ENCODE measurements around the gene COL9A3. TPM values are rescaled to one million over a fixed set of nuclear protein-coding genes. Genes with fewer than 3 reads are reported as not detected.

The COL9A3 gene
- total RNA-seq, 1 experiment from 2014 or later = 2.0 TPM

DNA sequence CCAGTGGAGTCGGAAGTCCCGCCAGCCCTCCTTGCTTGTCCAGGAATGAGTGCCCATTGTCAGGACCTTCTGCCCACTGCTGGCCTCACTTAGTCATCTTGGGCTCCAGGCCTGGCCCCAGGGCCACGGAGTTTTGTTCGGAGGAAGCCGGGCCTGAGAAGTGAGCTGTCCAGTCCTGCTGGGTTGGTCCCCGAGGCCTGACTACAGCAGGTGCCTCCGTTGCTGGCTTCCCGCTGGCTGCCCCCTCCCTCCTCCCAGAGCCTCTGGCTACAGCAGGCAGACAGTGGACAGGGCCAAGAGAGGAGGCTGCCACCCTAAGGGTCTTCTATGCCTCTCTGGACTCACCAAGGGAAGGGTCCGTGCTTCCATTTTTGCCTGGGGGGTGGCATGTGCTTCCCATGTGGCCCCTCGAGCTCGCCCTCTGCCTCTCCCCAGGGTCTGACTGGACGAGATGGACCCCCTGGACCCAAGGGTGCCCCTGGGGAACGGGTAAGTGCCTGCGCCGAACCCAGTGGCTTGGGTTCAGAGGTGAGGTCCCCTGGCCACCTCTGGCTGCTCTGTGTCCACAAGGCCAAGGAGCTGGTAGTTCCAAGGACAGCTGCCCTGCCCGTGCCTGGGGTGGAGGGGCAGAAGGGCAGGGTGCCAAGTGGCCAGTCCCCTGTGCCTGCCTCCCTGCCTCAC is 2.8 kb downstream of the COL9A3 start:
- Histone ChIP-seq H3K27ac (no peak overlapping the region), H3K36me3 (no peaks in the 10 kb centered on the region), H3K27me3 (peaks cover 10% of the 10 kb centered on the region; the same call in 1 of the 2 replicates), H3K4me1 (peaks cover 30% of the 10 kb centered on the region), H3K9me3 (replicated peaks) (no peaks in the 10 kb centered on the region), H3K4me3 (no peak overlapping the region)
- DNase-seq = peak; percentile 77 to 81

DNA sequence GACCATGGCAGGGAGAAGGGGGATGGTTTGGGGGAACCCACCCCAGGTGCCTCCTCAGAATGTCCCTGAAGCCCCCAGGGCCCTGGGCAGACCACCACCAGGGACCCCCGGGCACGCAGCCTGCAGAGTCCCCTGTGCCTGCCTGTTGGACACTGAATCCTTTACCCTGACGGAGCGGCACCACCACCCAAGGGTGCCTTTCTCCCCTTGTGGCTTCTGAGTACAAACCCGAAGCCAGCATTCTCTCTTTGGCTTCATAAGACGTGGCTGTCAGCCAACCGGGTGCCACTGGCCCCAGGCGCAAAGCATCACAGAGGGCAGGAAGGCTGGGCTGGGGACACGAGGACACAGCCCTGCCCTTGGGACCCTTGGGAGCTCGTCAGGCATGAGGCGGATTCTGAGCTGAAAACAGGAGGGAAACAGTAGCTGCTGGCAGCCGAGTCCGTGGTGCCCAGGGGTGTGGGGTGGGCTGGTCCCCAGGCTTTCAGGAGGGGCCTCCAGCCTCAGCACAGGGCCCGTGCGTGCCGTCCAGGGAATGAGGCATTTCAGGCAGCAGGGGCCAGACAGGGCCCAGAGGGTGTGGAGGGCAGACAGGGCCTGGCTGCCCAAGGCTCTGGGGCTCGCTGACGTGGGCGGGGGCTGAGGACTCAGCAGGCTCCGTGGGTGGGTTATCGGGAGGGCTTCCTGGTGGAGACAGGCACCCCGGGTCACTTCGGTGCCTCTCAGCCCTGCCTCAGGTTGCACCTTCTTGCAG is 3.5 kb downstream of the COL9A3 start:
- peaks cover 34% of the 10 kb centered on the region for H3K4me1 ChIP-seq

DNA sequence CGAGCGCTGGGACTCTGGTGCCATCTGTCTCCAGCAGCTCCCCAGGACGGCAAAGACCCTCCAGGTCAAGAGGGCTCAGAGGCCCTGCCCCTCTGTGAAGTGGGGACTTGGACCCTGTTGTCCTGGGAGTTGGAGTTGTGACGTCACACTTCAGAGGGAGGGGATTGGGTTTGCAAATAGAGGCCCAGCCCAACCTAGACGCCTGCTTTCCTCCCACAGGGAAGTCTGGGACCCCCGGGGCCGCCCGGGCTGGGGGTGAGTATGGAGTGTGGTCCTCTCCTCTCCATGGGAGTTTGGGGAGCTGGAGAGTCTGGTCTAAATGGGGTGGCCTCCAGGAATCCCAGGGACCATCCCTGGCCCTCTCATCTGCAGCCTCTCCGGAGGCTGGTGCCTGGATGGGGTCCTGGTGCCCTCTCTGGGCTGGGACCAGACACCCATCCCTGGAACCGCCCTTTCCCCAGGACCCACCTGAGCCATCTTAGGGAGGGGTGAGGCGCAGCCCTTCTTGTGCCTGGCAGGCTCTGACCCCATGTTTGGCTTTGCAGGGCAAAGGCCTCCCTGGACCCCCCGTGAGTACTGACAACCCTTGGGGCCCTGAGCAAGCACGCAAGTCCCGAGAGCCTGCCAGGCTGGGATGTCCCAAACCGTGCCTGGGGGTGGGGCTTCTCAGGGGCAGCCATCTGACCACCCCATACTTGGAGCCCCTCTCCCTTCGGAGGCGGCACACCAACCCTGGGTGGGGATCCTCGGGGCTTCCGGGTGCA is 4.3 kb downstream of the COL9A3 start:
- Histone ChIP-seq H3K9me3 (replicated peaks) (no peaks in the 10 kb centered on the region), H3K4me3 (no peak overlapping the region), H3K27me3 (peaks cover 18% of the 10 kb centered on the region), H3K4me1 (peaks cover 36% of the 10 kb centered on the region), H3K27ac (no peak overlapping the region), H3K36me3 (no peaks in the 10 kb centered on the region)
- DNase-seq = peak in 1 of 2 experiments; percentile 33

More for the DNA sequence above, 3.5 kb downstream of the COL9A3 start:
- Histone ChIP-seq H3K27ac (no peak overlapping the region), H3K27me3 (peaks cover 13% of the 10 kb centered on the region), H3K4me3 (no peak overlapping the region), H3K36me3 (no peaks in the 10 kb centered on the region), H3K9me3 (replicated peaks) (no peaks in the 10 kb centered on the region)
- peak in 1 of 2 experiments; percentile 34 for DNase-seq

DNA sequence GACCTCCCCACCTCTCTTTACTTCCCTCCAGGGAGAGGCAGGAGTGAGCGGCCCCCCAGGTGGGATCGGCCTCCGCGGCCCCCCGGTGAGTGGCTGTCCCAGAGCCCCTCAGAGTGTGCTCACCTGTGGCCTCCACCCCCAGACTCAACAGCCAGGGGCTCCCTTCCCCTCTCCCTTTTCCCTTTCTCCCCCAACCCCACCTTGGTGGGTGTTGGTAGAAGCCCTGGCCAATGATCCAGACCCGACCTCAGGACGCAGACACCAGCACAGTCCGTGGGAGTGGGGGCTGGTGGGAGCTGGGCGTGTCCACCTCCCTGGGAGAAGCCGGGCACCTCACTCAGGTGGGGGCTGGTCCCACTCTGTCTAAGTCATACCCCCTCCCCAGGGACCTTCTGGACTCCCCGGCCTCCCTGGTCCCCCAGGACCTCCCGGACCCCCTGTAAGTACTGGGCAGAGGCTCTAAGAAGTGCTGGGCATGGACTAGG is 4.9 kb downstream of the COL9A3 start:
- H3K4me3 ChIP-seq = no peak overlapping the region
- H3K4me1 ChIP-seq = peaks cover 36% of the 10 kb centered on the region
- no peaks in the 10 kb centered on the region for H3K9me3 ChIP-seq (replicated peaks)
- no peak overlapping the region for H3K27ac ChIP-seq
- no peak for DNase-seq
- H3K36me3 ChIP-seq = no peaks in the 10 kb centered on the region
- H3K27me3 ChIP-seq = peaks cover 24% of the 10 kb centered on the region

DNA sequence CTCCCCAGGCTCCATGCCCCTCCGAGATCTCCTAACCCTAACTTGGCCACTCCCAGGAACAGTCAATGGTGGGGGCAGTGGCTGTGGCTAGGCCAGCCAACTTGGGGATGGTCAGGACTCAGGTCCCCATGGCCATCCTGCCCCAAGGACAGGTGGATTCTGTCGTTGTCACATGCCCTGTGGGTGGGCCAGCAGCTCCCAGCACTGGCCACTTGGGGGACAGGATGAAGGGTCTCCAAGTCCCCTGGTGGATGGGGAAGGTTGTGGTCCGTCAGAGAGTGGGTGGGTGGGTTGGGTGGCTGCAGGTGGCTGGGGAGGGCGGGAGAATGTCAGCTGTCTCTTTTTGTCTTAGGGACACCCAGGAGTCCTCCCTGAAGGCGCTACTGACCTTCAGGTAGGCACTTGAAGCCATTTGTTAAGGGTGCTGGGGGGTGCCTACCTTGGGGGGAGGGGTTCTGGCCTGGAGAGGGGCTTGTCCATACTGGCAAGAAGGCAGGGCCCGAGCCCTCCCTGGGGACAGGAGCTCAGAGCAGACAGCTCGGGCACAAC is 5.5 kb downstream of the COL9A3 start:
- Histone ChIP-seq H3K36me3 (no peaks in the 10 kb centered on the region), H3K4me1 (peaks cover 36% of the 10 kb centered on the region), H3K4me3 (no peak overlapping the region), H3K27ac (no peak overlapping the region), H3K27me3 (peaks cover 30% of the 10 kb centered on the region), H3K9me3 (replicated peaks) (no peaks in the 10 kb centered on the region)
- DNase-seq = no peak

DNA sequence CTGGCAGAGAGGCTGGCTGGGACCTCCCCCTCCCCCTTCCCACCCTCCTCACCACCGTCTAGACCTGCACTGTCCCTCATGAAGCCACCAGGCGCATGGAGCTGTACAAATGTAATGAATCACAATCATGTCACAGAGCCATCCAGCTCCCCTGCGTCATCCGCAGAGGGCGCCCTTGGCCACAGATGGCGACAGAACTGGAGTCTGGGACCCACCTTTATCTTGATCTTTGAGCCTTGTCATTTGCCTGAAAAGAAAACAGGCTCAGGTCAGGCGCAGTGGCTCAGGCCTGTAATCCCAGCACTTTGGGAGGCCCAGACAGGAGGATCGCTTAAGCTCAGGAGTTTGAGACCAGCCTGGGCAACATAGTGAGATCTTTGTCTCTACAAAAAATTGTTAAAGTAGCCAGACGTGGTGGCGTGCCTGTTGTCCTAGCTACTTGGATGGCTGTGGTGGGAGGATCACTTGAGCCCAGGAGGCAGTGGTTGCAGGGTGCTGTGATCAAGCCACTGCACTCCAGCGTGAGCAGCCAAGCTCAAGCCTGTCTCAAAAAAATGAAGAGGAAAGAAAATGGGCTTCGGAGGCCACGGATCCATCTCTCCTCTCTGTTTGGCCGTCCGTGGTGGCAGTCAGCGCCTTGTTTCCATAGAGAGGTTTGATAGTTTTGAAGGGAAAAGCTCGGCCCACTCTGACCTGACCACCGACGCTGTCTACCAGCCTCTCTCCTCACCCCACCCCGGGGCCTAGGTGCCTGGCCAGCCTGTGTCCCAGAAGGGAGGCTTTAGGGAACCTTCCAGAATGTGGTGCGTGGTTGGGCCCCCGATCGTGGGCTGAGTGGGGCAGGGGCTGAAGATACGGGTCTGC is 6.2 kb downstream of the COL9A3 start:
- H3K4me3 ChIP-seq = no peak overlapping the region
- peak; percentile 70 to 82 for DNase-seq
- no peaks in the 10 kb centered on the region for H3K36me3 ChIP-seq
- H3K4me1 ChIP-seq = peaks cover 30% of the 10 kb centered on the region
- H3K27ac ChIP-seq = no peak overlapping the region
- H3K9me3 ChIP-seq (replicated peaks) = no peaks in the 10 kb centered on the region
- peaks cover 37% of the 10 kb centered on the region for H3K27me3 ChIP-seq

DNA sequence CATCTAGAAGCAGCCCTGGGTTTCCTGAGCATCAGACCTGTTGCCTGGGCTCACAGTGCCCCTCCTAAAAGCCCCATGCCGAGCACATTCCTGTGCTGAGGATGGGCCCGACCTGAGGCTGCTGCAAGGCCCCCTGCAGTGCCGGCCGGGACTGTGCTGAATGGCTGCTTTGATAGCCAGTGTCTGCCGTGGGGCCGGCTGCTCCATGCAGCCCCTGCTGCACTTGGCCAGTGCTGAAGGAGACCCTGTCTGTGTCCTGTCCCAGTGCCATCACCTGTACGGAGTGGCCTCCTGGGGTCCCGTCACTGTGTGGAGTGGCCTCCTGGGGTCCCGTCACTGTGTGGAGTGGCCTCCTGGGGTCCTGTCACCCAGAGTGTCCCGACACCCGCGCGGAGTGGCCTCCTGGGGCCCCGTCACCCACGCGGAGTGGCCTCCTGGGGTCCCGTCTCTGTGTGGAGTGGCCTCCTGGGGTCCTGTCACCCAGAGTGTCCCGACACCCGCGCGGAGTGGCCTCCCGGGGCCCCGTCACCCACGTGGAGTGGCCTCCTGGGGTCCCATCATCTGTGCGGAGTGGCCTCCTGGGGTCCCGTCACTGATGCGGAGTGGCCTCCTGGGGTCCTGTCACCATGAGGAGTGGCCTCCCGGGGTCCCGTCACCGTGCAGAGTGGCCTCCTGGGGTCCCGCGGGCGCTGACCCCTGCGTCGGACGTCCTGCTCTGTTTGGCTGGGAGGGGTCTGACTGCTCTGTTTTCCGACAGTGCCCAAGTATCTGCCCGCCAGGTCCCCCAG is 7.0 kb downstream of the COL9A3 start:
- H3K36me3 ChIP-seq = no peaks in the 10 kb centered on the region
- H3K27me3 ChIP-seq = peaks cover 46% of the 10 kb centered on the region
- H3K4me3 ChIP-seq = no peak overlapping the region
- DNase-seq = peak in 1 of 2 experiments; percentile 60
- H3K9me3 ChIP-seq (replicated peaks) = no peaks in the 10 kb centered on the region
- H3K4me1 ChIP-seq = peaks cover 21% of the 10 kb centered on the region
- no peak overlapping the region for H3K27ac ChIP-seq

DNA sequence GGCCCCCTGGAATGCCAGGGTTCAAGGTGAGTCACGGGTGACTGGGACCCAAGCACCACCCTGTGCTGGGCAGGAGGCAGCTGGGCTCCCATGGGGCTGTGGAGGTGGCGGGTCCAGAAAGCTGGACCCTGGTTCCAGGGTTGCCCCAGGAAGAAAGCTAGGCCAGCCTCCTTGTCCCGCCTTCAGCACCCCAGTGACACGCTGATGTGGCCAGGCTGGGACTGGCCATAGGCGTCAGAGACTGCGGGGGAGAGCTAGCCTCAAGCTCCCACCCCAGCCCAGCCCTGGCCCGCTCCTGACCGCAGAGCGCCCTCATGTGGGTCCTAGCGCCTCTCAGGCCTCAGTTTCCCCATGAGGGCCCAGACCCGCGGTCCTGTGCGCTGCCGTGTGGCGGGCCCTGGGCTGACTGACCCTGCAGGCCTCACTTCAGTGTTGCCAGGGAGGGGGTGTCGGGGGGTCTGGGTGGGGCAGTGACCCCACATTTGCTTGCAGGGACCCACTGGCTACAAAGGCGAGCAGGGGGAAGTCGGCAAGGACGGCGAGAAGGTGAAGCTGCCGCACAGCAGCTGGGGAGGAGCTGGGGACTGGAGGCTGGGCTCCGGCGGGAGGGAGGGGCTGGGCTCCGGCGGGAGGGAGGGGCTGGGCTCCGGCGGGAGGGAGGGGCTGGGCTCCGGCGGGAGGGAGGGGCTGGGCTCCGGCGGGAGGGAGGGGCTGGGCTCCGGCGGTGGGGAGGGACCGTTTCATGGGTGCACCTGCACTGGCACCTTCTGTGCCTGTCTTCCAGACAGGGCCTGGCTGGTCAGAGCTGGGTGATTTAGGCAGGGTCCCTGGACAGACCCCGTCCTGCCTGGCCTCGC is 7.9 kb downstream of the COL9A3 start:
- H3K27ac ChIP-seq = no peak overlapping the region
- DNase-seq = peak; percentile 88 to 89
- H3K4me1 ChIP-seq = peaks cover 13% of the 10 kb centered on the region
- H3K9me3 ChIP-seq (replicated peaks) = no peaks in the 10 kb centered on the region
- H3K36me3 ChIP-seq = no peaks in the 10 kb centered on the region
- H3K27me3 ChIP-seq = peaks cover 53% of the 10 kb centered on the region
- H3K4me3 ChIP-seq = no peak overlapping the region

DNA sequence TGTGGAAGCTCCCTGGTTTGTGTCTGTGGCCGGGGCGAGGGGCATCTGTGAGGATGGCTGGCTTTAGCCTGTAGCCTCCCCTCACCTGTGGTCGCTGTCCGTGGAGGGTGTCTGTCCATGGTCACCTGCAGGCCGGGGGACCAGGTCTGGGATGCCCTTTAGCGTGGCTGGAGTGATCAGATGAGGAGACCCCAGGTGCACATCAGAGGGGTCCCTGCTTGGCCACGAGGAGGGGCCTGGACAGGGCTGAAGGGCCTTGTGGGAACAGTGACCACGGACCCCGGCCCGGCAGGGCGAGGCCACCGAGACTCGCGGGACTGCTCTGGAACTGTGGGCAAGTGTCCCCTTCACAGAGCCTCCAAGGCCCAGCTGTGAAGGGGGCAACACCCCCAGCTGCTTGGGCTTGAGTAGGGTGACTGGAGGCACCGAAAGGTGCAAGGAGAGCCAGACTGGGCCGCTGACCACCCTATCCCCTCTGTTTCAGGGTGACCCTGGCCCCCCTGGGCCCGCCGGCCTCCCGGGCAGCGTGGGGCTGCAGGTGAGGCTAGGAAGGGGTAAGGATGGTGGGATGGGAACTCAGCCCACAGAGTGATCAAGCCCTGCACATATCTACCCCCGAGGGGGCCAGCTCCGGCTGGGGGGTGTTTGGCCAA is 8.6 kb downstream of the COL9A3 start:
- H3K27ac ChIP-seq = no peak overlapping the region
- no peak for DNase-seq
- peaks cover 11% of the 10 kb centered on the region; the same call in 1 of the 2 replicates for H3K4me1 ChIP-seq
- H3K36me3 ChIP-seq = no peaks in the 10 kb centered on the region
- no peak overlapping the region for H3K4me3 ChIP-seq
- H3K9me3 ChIP-seq (replicated peaks) = no peaks in the 10 kb centered on the region
- H3K27me3 ChIP-seq = peaks cover 50% of the 10 kb centered on the region

DNA sequence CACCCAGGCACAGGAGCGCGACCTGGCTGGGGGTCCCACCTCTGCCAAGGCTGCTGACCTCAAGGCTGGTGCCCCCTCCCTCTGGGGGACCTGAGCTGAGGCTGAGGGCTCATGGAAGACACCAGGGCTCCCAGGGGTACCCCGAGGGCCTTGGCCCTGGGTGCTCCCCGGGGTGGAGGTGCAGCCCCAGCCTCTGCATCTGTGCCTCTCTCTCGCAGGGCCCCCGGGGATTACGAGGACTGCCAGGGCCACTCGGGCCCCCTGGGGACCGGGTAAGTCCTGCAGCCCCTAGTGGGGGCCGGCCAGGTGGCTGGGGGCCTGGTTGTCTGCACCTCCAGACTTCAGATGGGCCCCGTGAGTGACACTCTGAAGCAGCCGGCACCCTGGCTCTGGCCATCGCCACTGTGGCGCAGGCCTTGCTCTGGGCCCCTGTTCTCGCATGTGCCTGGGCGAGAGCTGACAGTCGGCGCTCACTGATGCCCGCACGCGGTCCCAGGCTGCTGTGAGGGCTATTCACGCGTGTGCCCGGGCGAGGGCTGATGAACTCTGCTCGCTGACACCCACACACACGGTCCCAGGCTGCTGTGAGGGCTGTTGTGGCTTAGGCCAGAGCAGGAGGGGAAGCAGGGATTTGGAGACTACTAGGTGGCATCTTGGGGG is 9.3 kb downstream of the COL9A3 start:
- Histone ChIP-seq H3K9me3 (replicated peaks) (no peaks in the 10 kb centered on the region), H3K27ac (no peak overlapping the region), H3K36me3 (no peaks in the 10 kb centered on the region), H3K27me3 (peaks cover 51% of the 10 kb centered on the region), H3K4me3 (no peak overlapping the region), H3K4me1 (peaks cover 14% of the 10 kb centered on the region; the same call in 1 of the 2 replicates)
- DNase-seq = no peak

DNA sequence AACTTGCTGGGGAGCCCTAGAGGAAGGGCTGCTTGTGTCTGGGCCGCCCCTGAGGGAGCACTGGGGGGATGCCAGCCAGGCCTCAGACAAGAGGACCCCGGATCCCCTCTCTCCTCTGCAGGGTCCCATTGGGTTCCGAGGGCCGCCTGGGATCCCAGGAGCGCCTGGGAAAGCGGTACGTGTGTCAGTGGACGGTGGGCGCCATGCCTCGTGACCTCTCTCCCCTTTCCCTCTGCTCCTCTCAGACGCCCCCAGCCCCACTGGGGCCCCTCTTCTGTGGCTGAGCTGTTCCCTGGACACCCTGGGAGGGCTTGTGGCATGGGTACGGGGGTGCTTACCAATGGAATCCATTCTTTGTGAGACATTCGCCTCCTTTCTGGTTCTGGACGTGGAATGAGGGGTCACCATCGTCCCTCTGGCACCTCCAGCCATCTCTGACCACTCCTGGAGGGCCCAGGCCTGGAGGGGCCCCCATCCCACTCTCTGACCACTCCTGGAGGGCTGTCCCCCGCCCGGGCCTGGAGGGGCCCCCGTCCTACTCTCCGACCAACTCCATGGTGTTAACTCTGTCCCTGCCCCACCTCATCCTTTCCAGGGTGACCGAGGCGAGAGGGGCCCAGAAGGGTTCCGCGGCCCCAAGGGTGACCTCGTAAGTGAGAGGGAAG is 9.9 kb downstream of the COL9A3 start:
- H3K27me3 ChIP-seq = peaks cover 58% of the 10 kb centered on the region
- H3K4me1 ChIP-seq = peaks cover 21% of the 10 kb centered on the region; the same call in 1 of the 2 replicates
- no peak overlapping the region for H3K27ac ChIP-seq
- no peaks in the 10 kb centered on the region for H3K36me3 ChIP-seq
- DNase-seq = no peak
- H3K9me3 ChIP-seq (replicated peaks) = no peaks in the 10 kb centered on the region
- no peak overlapping the region for H3K4me3 ChIP-seq

Data from SJCRH30 (cell line).